ENCODE data around the gene PCDHGA4. TPM values are rescaled to one million over a fixed set of nuclear protein-coding genes. Genes with fewer than 3 reads are reported as not detected.

PCDHGA4 gene
- total RNA-seq, 1 donor from 2014 or later: 0.72 TPM

DNA sequence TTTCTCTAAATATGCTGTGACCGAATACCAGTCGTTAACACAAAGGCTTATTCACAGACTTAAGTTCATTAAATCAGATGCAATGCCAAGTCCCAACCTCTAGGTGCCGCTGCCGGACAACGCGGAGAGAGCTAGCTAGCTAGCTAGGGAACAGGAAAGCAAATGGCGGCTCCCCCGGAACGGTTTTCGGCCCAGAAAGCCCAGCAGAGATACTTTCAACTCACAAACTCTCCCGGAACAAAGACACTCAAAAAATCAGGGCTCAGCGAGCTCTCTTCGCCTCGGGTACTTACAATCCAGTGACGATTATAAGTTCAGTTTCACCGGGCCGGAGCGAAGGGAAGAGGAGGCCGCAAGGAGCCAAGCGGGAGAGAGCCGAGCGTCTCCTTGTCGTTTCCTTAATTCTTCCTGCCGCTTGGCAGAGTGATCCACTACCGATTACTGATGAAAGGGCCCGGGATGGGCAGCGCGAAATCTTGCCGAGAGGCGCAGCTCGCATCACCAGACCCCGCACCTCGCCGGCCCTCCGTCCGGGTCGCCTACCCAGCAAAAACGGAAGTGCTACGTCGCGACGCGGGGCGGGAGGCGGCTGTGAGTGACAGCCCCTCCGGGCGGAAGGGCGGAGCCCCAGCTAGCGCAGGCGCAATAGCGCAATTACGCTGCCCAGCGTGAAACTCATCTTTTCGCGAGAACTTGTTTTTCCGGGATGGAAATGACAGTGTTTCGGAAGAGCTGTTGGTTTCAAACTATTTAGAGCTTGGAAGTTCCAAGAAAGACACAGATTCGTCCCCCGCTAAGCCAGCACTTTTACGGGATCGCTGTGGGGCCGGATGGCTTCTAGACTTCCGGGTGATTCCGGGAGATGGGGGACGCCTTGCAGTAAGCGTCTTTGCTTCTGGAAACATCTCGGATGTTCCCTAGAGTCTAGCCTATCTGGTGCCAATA lies 34.3 kb upstream of the PCDHGA4 start, which contains the start of gene TAF7:
TSS of gene TAF7 (minus strand) at position 560 of the 945 bp plus-strand sequence. CDS start 740 bp downstream, outside the sequence.
- peak within 1 kb of the TSS; percentile 98 for H3K4me3 Mint-ChIP-seq (ENCODE audit: unreplicated experiment)
- DNase-seq (ENCODE audit: low spot score): peak; percentile 97
- peaks cover 25% of the 10 kb centered on the region for H3K4me1 Mint-ChIP-seq (ENCODE audit: low read depth)
- TF ChIP-seq, protein P1, sequence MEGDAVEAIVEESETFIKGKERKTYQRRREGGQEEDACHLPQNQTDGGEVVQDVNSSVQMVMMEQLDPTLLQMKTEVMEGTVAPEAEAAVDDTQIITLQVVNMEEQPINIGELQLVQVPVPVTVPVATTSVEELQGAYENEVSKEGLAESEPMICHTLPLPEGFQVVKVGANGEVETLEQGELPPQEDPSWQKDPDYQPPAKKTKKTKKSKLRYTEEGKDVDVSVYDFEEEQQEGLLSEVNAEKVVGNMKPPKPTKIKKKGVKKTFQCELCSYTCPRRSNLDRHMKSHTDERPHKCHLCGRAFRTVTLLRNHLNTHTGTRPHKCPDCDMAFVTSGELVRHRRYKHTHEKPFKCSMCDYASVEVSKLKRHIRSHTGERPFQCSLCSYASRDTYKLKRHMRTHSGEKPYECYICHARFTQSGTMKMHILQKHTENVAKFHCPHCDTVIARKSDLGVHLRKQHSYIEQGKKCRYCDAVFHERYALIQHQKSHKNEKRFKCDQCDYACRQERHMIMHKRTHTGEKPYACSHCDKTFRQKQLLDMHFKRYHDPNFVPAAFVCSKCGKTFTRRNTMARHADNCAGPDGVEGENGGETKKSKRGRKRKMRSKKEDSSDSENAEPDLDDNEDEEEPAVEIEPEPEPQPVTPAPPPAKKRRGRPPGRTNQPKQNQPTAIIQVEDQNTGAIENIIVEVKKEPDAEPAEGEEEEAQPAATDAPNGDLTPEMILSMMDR (IDR thresholded peaks at IDR 0.05): peak; percentile 95
- peak within 1 kb of the TSS; percentile 100 for H3K27ac Mint-ChIP-seq (ENCODE audit: unreplicated experiment)
- peaks cover 49% of the 10 kb centered on the region for H3K9me3 Mint-ChIP-seq (ENCODE audit: low read depth)
- H3K36me3 Mint-ChIP-seq (ENCODE audit: low read depth): peaks cover 48% of the 10 kb centered on the region
- no peaks in the 10 kb centered on the region for H3K27me3 Mint-ChIP-seq (ENCODE audit: low read depth)

DNA sequence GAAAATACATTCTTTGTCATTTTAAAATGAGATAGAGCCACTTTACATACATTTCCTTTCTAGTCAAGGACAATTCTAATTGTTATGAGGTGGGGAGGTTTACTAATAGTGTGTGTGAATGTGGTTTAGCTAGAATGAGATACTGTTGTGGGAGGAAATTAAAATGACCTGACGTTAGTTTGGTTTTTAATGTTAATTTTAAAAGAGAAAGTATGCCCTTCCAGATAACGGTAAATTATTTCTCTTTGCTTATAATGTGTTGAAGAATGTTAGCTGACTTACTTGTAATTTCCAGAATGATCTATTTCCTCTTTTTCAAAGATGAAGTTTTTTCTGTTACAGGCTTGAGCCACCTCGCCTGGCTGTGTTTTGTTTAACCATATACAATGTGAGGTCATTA lies 32.6 kb upstream of the PCDHGA4 start:
- Mint-ChIP-seq H3K9me3 (ENCODE audit: low read depth) (peaks cover 55% of the 10 kb centered on the region), H3K4me1 (ENCODE audit: low read depth) (peaks cover 23% of the 10 kb centered on the region), H3K4me3 (ENCODE audit: unreplicated experiment) (no peak overlapping the region), H3K36me3 (ENCODE audit: low read depth) (peaks cover 40% of the 10 kb centered on the region), H3K27ac (ENCODE audit: unreplicated experiment) (no peak overlapping the region), H3K27me3 (ENCODE audit: low read depth) (no peaks in the 10 kb centered on the region)
- TF ChIP-seq, protein P1 (IDR thresholded peaks at IDR 0.05): no peak
- no peak for DNase-seq (ENCODE audit: low spot score)

DNA sequence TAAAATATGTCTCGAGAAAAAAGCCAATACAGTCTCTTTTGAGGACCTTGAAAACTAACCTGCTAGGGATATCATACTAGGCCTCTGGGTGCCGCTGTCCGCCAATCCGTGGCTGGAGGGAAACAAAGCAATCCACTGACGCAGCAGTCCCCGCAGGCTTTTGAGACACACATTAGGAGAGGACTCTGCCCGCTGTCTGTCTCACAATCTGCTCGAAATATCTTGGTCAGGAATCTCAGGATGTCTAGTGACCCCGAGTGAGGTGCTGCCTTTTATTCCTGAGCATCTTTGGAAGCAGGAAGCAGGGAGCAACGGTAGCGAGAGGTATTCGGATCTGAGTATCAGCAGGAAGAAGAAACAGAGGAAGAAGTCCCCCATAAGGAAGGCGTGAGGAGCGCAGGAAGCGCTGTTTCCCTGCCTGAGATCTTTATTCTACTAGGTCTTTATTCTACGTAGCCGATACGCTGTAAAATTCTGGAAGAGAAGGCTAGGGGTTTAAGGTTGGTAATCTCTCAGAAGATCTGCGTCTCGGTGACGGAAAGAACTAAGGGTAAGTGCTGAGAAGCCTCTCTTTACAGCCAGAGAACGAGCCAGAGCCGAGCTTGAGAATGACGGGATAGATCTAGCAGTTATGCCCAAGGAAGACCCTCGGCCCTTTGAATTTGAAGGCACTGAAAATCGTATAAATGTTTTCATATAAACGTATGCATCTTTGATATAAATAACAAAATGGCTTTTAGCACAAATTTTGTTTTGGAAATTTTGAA lies 28.6 kb upstream of the PCDHGA4 start:
- TF ChIP-seq, protein P1 (IDR thresholded peaks at IDR 0.05): peak; percentile 29
- peak overlapping the region; percentile 54 for H3K4me3 Mint-ChIP-seq (ENCODE audit: unreplicated experiment)
- H3K27me3 Mint-ChIP-seq (ENCODE audit: low read depth): no peaks in the 10 kb centered on the region
- no peak overlapping the region for H3K27ac Mint-ChIP-seq (ENCODE audit: unreplicated experiment)
- H3K36me3 Mint-ChIP-seq (ENCODE audit: low read depth): peaks cover 11% of the 10 kb centered on the region
- no peak for DNase-seq (ENCODE audit: low spot score)
- no peaks in the 10 kb centered on the region for H3K4me1 Mint-ChIP-seq (ENCODE audit: low read depth)
- H3K9me3 Mint-ChIP-seq (ENCODE audit: low read depth): peaks cover 47% of the 10 kb centered on the region

DNA sequence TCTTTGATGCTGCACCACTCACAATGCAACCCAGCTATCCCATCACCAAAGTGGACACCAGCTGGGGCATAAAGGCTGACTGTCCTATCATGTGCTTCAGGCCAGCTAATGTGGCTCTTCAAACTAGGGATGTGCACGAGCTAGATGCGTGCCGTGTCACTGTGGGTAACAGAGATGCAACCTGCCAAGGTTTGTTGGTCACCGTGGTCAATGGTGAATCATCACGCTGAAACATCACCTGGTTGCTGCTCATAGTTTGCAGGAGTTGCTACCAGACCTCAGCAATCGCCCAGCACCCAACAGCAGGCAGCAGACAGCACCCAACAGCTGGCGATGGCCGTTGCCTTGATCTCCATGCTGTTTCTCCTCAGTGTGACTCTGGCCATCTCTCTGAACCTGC lies 26.6 kb upstream of the PCDHGA4 start:
- H3K36me3 Mint-ChIP-seq (ENCODE audit: low read depth): peaks cover 7% of the 10 kb centered on the region
- no peaks in the 10 kb centered on the region for H3K4me1 Mint-ChIP-seq (ENCODE audit: low read depth)
- no peak for DNase-seq (ENCODE audit: low spot score)
- TF ChIP-seq, protein P1 (IDR thresholded peaks at IDR 0.05): no peak
- no peaks in the 10 kb centered on the region for H3K27me3 Mint-ChIP-seq (ENCODE audit: low read depth)
- peaks cover 42% of the 10 kb centered on the region for H3K9me3 Mint-ChIP-seq (ENCODE audit: low read depth)
- H3K4me3 Mint-ChIP-seq (ENCODE audit: unreplicated experiment): no peak overlapping the region
- H3K27ac Mint-ChIP-seq (ENCODE audit: unreplicated experiment): no peak overlapping the region
